UCSD-AML1 (cell line): ENCODE results near the gene QRSL1.
"Not testable (repeated sequence)": the region's sequence is repeated elsewhere in the genome, so short reads cannot be mapped to it uniquely, and the experiment has no call there.

Experiments
- DNase-seq: peaks from one replicate; lab custom pipeline; 2025; ENCODE audit not compliant: unreplicated experiment; lab: John Stamatoyannopoulos, UW

The QRSL1 gene, protein sequence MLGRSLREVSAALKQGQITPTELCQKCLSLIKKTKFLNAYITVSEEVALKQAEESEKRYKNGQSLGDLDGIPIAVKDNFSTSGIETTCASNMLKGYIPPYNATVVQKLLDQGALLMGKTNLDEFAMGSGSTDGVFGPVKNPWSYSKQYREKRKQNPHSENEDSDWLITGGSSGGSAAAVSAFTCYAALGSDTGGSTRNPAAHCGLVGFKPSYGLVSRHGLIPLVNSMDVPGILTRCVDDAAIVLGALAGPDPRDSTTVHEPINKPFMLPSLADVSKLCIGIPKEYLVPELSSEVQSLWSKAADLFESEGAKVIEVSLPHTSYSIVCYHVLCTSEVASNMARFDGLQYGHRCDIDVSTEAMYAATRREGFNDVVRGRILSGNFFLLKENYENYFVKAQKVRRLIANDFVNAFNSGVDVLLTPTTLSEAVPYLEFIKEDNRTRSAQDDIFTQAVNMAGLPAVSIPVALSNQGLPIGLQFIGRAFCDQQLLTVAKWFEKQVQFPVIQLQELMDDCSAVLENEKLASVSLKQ

DNA sequence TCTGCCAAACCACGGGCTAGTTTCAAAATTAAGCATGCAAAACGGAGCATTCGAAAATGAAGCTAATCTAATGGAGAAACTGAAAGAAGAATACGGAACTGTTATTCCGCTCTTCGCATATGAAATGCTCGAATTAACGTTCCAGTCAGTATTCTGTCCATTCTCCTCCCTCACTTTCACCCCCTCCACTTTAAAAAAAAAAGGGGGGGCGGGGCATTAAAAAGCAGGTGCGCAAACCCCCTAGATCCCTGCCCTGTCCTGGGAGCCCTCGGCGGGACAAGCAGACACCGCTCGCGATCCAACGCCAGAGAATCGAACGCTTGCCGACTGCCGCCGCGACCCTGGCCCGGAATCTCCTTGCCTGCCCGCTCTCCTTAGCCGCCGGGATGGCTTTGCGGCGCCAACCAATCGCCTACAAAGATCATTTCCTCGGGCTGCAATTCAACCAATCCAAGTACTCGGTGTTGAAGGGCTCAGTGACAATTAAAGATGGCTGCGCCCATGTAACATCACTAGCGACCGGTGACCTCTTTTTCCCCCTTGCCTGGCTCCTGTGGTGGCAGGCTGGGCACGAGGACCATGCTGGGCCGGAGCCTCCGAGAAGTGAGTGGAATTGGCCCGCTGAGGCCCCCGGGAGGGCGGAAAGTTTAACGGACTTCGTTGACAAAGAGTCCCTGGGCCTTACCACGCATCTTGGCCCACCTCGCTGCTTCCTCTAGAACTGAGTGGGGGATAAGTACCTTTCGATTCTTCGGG lies at the start of gene QRSL1, which contains the start of gene RTN4IP1:
Gene QRSL1, plus strand, starts transcription at position 476 of the 756 bp plus-strand sequence. Its CDS starts 104 bp downstream, at position 580.
Gene RTN4IP1, minus strand, starts transcription at position 396 of the 756 bp plus-strand sequence. CDS start 477 bp downstream, outside the sequence.
- peak; percentile 84 for DNase-seq

DNA sequence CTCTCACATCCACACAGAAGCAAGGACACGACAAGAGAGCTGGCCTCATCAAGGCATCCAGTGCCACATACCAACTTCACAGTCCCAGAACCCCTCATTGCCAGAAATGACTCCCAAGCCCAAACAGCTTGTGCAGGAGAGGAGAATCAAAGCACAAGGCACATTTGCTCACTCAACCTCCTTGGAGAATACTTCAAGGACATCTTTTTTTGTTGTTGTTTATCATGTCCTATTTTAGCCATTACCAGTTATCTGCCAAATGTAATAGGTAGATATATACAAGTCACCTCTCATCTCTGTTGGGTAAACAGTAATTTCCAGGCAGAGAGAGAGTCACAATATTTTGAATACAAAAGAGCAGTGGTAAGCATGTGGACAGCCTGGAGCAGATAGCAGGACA lies 47.9 kb upstream of the QRSL1 start:
- DNase-seq, result no peak

DNA sequence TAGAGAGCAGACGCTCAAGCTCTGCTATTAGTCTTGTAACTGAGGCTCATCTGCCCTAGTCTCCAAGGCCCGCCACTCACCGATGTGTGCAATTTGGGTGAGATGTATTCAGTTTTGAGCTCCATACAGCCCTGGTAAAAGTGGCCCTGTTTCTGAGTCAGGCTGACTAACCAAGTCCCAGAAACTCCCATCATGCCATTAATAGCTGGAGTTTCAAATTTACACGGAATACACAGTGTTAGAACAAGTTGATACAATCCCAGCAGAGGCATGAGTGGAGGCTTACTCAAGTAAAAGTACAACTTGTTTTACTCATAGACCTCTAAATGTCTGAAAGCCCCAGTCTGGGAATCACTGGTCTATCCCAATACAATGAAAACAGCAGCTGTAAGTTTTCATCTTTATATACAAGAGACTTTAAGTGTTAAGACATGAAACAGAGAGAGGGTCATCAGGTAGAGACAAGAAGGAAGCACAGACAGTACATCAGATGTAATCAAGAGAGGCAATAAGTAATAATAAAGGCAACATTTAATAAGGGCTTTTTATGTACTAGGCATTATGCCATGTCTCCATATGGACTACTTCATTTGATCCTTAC lies 42.5 kb upstream of the QRSL1 start:
- DNase-seq, result no peak

DNA sequence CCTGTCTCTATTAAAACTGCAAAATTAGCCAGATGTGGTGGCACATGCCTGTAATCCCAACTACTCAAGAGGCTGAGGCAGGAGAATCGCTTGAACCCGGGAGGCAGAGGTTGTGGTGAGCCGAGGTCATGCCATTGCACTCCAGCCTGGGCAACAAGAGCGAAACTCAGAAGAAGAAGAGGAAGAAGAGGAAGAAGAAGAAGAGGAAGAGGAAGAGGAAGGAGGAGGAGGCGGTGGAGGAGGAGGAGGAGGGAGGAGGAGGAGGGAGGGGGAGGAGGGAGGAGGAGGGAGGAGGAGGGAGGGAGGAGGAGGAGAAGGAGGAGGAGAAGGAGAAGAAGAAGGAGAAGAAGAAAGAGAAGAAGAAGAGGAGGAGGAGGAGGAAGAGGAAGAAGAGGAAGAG lies 40.4 kb upstream of the QRSL1 start:
- not testable (repeated sequence) for DNase-seq

DNA sequence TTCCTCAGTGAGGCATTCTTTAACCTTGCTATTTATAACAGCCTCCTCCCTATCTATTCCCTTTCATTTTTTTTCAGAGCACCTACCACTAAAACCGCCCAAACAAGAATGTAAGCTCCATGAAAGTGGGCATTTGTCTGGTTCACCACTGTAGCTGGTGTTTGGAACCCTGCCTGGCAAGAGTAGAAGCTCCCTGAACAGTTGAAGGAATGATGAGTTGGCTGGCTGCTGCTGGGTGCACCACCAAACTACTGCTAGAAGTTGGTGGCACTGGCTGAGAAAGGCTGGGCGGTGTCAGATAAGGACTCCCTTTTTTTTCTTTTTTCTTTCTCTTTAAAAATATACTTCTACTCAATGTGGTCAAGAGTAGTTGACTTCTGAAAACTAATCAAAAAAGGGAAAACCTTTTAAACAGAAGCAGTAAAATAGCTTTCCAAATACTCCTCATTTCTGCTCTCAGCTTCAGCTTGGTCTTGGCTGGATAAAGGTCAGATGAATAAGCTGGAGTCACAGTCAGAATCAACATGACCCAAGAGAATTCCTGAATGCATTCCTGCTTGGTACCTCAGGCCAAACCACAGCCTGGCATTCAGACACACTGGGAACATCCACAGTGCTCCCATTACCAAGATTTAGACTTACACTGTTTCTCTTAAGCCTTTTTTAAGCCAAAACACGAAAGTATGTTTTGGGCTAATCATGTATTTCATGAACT lies 38.1 kb upstream of the QRSL1 start:
- no peak for DNase-seq

DNA sequence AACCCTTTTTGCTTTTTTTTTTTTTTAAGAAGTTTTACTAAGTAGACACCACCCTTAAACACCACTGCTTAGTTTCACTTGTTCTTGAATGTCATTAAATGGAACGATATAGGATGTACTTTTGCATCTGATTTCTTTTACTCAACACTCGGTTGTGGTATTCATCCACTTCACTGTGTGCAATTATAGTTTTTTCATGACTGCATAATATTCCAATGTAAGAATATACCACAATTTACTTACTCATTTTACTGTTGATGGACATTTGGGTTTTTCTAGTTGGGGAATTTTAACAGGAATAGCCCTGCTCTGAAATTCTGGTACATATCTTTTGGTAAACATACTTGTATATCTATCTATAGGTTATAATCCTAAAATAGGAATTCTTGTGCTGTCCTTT lies 29.9 kb upstream of the QRSL1 start:
- DNase-seq, result no peak

DNA sequence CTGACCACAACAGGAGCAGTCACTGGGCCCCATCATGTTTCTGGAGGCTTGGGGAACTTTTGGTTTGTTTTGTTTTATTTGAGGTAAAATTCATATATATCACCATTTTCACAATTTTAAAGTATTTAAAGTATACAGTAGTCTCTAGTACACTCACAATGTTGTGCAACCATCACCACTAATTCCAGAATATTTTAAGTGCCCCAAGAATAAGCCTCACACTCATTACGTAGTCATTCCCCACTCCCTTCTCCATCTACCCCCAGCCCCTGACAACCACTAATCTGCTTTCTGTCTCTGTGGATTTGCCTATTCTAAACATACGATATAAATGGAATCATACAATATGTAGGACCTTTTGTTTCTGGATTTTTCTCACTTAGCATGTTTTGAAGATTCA lies 29.0 kb upstream of the QRSL1 start:
- no peak for DNase-seq

DNA sequence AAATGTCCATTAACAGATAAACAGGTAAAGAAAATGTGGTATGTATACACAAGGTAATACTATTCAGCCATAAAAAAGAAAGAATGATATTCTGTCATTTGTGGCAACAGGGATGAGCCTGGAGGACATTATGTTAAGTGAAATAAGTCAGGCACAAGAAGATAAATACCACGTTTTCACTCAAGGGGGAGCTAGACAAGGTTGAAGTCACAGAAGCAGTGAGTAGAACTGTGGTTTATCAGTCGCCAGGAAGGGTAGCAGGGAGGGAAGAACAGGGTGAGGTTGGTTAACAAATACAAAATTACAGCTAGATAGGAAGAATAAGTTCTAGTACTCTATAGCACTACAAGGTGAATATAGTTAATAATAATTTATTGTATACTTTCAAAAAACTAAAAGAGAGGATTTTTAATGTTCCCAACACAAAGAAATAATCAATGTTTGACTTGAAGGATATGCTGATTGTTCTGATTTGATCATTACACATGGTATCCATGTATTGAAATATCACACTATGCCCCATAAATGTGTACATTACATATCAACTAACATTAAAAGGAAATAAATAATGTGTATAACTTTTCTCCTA lies 21.2 kb upstream of the QRSL1 start:
- DNase-seq, result no peak

DNA sequence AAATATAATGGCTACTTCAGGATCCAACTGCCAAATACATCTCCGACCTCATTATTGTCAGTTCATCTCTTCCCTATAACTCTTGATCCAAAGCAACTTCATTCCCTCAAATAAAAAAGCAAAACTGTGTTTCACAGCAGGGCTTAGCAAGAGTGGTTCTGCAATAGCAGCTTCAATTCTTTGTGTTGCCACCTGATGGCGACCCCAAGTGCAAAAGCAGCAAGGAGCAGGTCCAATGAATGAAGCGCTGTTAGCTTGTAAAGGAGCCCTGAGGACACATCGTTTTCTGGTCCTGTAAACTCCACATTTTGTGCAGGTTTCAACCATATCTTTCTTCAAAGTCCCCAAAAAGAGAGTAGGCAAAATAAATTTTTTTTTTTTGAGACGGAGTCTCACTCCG lies 19.7 kb upstream of the QRSL1 start:
- DNase-seq, result peak; percentile 18

DNA sequence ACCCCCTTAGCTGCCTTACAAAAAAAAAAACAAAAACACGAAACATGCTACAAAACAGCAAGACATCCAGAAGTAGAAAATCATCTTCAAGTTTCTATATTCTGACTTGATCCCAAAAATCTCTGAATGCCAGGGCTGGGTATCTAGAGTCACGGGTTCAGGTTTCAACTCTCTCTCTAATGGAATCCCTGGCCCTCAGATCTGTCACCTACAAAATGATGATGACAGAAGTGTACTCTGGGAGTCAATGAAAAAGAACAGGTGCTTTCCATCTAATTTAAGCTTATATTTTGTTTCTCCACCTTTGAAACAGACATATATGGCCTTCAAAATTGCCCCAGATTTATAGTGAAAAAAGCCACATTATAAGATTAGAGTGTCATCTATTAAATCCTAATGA lies 18.3 kb upstream of the QRSL1 start:
- no peak for DNase-seq

DNA sequence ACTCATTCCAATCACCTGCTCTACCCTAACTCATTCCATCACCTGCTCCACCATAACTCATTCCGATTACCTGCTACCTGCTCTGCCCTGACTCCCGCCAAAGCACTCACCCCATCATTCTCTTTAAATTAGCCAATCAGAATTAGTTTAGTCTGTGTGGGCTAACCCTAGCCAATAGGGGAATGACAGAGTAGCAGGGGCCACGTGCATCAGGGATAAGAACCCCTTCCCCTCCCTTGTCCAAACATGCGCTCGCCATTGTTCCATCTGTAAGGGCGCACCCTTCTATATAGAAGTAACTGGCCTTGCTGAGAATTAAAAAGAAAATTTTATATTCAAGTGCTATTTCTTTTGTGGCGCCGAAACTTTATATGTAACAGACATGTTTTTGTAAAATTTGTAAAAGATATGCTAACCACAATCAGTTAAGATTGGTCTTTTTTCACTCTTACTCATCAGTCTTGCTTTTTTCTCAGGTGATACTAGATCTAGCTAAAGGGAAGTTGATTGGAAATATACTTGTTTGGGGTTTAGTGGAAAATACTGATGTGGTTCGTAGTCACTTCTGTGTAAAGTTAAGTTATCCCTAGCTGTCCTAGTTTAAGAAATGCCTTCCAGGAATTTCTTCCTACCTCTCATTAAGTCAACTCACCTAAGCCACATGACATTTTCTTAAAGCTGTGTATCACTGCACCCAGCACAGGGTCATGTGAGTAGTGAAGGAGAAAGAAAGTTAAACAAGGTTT lies 16.5 kb upstream of the QRSL1 start:
- DNase-seq, result no peak

DNA sequence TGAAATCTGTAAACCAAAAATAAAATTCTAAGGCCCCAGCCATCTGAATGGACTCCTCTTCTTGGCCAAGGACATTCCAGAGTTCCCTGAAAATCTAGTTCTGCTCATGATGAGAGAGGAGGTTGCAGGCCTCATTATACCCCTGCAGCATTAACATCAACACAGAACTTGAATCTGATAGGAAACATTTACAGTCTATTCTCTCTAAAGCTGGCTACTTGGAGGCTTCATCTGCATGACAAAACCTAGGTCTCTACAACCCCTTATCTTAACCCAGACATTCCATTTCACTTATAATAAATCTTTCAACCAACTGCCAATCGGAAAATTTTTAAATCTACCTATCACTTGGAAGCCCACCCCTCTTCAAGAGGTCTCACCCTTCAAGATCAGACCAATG lies 15.8 kb upstream of the QRSL1 start:
- no peak for DNase-seq

DNA sequence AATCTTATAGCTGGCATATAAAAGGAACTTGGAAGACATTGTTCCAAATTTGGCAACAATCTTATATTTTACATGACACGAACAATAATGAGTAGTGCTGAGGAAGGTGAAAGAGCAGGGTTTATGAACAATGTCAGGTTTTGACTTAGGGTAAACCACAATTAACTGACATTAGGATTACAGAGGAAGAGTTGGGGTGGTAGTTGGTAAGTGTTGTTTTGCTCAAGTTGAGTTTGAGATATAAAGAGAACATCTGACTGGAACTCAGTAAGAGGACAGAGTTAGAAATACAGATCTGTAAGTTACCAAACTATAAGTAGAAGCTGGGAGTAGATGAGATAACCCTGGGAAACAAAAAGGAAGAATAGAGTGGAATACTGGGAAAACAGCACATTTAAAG lies 15.2 kb upstream of the QRSL1 start:
- no peak for DNase-seq

DNA sequence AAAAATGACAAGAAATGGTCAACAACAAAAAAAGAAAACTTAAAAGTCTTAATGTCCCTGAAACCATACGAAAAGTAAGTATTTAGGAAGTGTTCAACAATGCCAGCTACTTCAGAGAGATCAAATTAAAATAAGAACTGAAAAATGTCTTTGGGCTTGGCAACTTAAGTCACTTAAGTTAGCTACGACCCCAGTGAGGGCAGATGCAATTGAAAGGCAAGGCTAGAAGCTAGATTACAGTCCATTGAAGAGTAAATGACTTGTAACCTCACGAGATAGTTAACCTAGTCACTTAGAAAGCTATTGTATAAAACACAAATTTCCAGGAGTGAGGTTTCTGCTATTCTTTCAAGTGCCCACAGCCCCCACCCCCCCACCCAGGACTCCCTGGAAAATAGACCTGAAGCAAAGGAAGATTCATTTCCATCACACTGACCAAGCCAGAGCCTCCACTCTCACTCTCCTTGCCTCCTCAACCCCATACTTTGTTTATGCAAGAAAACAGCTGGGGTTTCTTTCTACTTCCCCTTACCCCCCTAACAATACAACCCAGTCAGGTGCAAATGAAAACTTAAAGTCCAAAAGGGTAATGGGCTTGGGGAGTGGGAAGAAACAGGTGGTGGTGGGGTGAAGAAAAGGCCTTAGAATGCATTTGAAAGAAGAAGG lies 14.7 kb upstream of the QRSL1 start:
- DNase-seq, result no peak

DNA sequence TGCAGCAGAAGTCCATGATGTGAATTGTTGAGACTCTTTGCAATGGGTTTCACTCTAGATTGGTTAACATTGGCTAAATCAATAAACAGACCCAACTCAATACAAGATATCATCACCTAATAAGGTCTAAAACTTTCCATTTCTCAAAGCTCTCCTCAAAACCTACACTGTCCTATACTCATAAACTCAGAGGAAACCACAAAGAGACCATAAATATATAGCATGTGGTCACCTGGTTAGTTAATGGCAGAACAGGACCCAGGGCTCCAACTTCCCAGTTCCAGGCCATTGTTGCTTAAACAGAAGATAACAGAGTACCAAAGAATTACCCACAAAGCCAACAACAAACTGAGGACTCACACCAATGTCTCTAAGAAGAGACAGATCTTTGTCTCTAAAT lies 12.1 kb upstream of the QRSL1 start:
- no peak for DNase-seq

DNA sequence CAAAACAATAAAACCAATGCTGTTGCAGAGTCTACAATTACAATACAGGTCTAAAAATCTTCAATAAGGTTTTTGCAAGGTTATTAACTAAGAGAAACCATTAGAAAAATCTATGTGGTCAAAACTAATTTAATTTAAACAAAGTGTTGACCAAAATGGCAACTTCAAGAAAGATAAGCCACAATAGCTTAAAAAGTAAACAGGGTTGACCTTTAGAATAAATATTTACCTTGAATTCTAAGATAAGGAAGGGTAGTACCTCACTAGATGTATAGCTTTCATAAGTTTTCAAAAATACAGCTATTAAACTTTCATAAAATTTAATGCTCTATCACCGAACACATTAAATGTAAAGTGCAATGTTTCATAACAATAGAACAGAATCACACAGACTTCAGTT lies 11.5 kb upstream of the QRSL1 start:
- no peak for DNase-seq

DNA sequence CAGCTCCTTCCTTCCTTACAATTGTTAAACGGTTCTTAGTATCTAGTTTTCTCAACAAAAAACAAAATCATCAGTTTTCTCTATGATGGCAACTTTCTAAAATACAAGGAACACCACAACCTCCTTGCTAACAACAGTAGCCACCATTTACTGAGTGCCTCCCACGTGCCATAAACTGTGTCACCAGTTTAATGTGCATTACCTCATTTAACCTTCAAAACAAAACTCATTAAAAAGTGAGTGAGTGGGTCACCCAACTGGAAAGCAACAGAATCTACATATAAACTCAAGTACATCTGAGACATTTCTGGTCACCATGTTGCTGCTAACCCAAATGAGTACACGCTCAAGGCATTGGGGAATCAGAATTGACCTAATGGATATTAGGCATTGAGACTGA lies 11.1 kb upstream of the QRSL1 start:
- no peak for DNase-seq

DNA sequence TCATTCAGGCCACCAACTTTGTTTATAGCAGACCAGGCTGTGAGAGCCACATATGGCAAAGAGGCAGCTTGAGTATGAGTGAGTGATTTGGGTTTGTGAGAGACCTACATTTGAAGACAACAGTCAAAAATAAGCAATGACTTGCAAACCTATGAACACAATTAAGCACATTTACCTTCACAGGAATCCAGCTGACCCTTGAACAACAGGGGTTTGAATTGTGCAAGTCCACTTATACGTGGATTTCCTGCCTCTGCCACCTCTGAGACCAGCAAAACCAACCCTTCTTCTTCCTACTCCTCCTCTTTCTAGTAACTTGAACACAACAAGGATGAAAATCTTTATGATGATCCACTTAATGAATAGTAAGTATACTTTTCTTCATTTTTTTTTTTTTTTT lies 10.2 kb upstream of the QRSL1 start:
- no peak for DNase-seq

DNA sequence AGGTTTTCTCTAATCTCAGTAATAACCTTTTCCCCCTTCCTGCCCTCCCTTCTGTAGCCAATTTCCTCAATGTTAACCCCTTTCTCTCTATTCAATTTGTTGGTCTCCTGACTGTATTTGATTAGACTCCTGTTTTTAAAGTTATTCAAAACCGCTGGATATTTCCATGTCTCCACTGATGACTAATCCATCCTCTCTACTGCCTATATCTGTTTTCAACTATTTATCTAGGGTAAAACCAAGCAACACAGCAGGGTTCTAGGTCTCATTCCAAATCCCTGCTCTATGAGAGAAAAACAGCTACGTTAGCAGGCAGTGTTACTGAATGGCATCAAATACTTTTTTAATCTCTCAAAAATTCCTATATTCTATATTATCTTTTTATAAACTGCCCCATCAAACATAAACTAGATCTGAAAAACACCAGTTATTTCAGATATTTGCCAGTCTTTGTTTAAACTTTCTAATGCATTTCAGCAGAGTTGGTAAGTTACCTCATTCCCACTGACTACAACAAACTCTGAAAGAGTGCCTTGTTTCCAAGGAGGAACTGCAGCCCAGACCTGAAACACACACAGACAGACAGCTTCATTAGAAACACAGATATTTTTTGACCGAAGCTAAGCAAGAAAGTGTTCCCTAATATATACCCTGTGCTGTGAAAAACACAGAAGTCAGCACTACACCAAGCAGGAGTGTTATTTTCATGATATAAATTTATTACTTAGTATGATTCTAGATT lies 8.3 kb upstream of the QRSL1 start:
- DNase-seq, result no peak
